ENCODE measurements around the gene ROCK1. TPM values are rescaled to one million over a fixed set of nuclear protein-coding genes. Genes with fewer than 3 reads are reported as not detected.
A peak's percentile ranks its signal among the peaks of the same experiment; 100 is the strongest.
"Not testable (repeated sequence)": the region's sequence is repeated elsewhere in the genome, so short reads cannot be mapped to it uniquely, and the experiment has no call there.

Gene ROCK1
- 10 to 100 TPM; 70.6 to 74.3 TPM for total RNA-seq

DNA sequence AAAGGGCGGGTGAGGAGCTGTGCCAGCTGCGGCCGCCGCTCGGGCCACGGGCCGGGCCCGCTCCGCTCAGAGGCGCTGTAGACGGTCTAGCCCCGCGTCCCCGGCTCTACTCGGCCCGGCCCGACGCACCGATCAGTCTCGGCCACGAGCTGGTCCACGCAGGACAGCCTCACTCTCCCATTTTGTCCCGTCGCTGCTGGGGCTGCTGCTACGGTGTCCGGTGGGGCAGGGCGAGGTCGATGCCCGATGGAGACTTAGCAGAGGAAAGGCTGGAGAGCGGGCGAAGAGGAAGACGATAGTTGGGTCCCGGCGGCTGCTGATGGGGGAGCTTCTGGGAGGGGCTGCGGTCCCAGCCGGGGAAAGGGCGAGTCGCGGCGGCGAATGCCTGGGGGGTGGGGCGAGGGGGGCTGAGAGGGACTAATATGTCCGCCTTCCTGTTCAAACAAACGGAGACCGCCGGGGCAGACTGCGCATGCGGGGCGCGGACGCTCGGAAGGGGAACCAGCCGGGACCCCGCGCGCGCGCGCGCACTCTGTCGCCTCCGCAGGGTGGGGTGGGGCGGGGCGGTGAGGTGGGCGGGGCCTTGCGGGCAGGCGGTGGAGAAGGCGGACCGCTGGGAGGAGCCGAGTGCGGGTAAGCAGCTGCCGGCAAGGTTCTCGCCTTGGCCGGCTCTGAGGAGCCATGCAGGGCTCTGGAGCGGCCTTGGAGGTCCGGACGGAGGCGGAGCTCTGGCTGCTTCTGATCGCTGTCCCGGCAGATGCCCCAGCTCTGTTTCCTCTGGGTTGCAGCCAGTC, at the start of gene ROCK1:
Gene ROCK1, minus strand, starts transcription at position 468 of the 794 bp plus-strand sequence. CDS start 903 bp downstream, outside the sequence.
- Mint-ChIP-seq H3K9me3 (no peaks in the 10 kb centered on the region), H3K27ac (peak within 1 kb of the TSS; percentile 96), H3K27me3 (peaks cover 4% of the 10 kb centered on the region), H3K4me1 (peaks cover 13% of the 10 kb centered on the region), H3K36me3 (peaks cover 6% of the 10 kb centered on the region), H3K4me3 (no peak within 1 kb of the TSS)
- peak; percentile 99 for DNase-seq
- ATAC-seq (ENCODE audit: low read depth) = peak; percentile 86
- POLR2A ChIA-PET = interaction anchor here (0.5 to 1.8 kb wide), 6 partner anchors 12 to 489 kb away, joined by 3 to 14 read pairs (median 4); partner anchors contain the start of gene ESCO1

- Mint-ChIP-seq H3K27me3 (no peaks in the 10 kb centered on the region), H3K4me1 (no peaks in the 10 kb centered on the region), H3K27ac (no peak overlapping the region), H3K36me3 (peaks cover 3% of the 10 kb centered on the region), H3K9me3 (peaks cover 12% of the 10 kb centered on the region), H3K4me3 (no peak overlapping the region)
- DNase-seq (no peak), ATAC-seq (ENCODE audit: low read depth) (no peak)
- POLR2A ChIA-PET = no interaction called here
These were observed 43.8 kb upstream of the ROCK1 start for GRCh38 chr18:21155443-21155842.

GRCh38 chr18:21146016-21146415, 34.4 kb upstream of the ROCK1 start:
- ATAC-seq (ENCODE audit: low read depth) (no peak), DNase-seq (no peak)
- Mint-ChIP-seq H3K9me3 (peaks cover 2% of the 10 kb centered on the region), H3K36me3 (no peaks in the 10 kb centered on the region), H3K4me1 (no peaks in the 10 kb centered on the region), H3K27ac (no peak overlapping the region), H3K27me3 (peaks cover 12% of the 10 kb centered on the region), H3K4me3 (no peak overlapping the region)
- POLR2A ChIA-PET = no interaction called here

DNA sequence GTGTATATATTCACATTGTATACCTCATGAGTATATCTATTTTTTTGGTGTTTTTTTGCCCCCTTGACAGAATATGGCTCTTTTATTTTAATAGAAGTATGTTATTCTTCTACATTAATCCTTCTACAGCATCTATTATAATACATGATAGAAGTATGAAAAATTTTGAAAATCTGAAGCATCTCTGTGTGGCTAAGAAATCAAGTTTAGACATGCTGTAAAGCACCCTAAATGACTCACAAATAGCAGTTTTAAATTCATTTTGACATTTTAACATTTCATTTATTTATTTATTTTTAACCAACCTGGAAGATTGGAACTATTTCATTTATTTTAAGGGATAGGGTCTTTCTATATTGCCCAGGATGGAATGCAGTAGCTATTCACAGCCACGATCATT, 33.8 kb upstream of the ROCK1 start:
- ATAC-seq (ENCODE audit: low read depth) (no peak), DNase-seq (no peak)
- H3K4me3 Mint-ChIP-seq = no peak overlapping the region
- no peaks in the 10 kb centered on the region for H3K36me3 Mint-ChIP-seq
- peaks cover 2% of the 10 kb centered on the region for H3K9me3 Mint-ChIP-seq
- H3K27me3 Mint-ChIP-seq = peaks cover 12% of the 10 kb centered on the region
- POLR2A ChIA-PET = no interaction called here
- H3K4me1 Mint-ChIP-seq = no peaks in the 10 kb centered on the region
- no peak overlapping the region for H3K27ac Mint-ChIP-seq

- Mint-ChIP-seq H3K4me1 (no peaks in the 10 kb centered on the region), H3K27me3 (peaks cover 13% of the 10 kb centered on the region), H3K9me3 (no peaks in the 10 kb centered on the region), H3K27ac (no peak overlapping the region), H3K4me3 (no peak overlapping the region), H3K36me3 (no peaks in the 10 kb centered on the region)
- ATAC-seq (ENCODE audit: low read depth) (no peak), DNase-seq (no peak)
- POLR2A ChIA-PET = no interaction called here
These were observed 30.2 kb upstream of the ROCK1 start for GRCh38 chr18:21141668-21142422.

GRCh38 chr18:21137719-21138488, 26.3 kb upstream of the ROCK1 start:
- H3K4me1 Mint-ChIP-seq; DNase-seq; ATAC-seq (ENCODE audit: low read depth); H3K9me3 Mint-ChIP-seq; H3K4me3 Mint-ChIP-seq; H3K27ac Mint-ChIP-seq; POLR2A ChIA-PET; H3K36me3 Mint-ChIP-seq: not testable (repeated sequence)
- H3K27me3 Mint-ChIP-seq = peaks cover 12% of the 10 kb centered on the region

- no peak for DNase-seq
- H3K27me3 Mint-ChIP-seq = peaks cover 4% of the 10 kb centered on the region
- no peak overlapping the region for H3K4me3 Mint-ChIP-seq
- H3K36me3 Mint-ChIP-seq = no peaks in the 10 kb centered on the region
- POLR2A ChIA-PET = no interaction called here
- H3K9me3 Mint-ChIP-seq = no peaks in the 10 kb centered on the region
- ATAC-seq (ENCODE audit: low read depth) = no peak
- H3K4me1 Mint-ChIP-seq = peaks cover 2% of the 10 kb centered on the region
- no peak overlapping the region for H3K27ac Mint-ChIP-seq
These were observed 23.3 kb upstream of the ROCK1 start for GRCh38 chr18:21134895-21135294.

DNA sequence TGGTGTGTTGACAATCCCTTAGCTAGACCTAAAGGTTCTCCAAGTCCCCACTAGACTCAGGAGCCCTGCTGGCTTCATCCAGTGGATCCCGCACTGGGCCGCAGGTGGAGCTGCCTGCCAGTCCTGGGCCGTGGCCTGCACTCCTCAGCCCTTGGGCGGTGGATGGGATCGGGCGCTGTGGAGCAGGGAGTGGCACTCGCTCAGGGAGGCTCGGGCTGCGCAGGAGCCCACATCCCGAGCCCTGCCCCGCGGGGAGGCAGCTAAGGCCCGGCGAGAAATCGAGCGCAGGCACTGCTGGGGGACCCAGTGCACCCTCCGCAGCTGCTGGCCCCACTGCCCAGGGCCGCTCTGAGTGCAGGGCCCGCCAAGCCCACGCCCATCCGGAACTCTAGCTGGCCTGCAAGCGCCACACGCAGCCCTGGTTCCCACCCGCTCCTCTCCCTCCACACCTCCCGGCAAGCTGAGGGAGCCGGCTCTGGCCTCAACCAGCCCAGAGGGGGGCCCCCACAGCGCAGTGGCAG, 20.8 kb upstream of the ROCK1 start:
- POLR2A ChIA-PET = interaction anchor here (0.6 kb wide), 1 partner anchor 263 kb away, joined by 4 read pairs; no protein-coding TSS in a partner anchor
- Mint-ChIP-seq H3K4me3 (no peak overlapping the region), H3K4me1 (peaks cover 2% of the 10 kb centered on the region), H3K9me3 (no peaks in the 10 kb centered on the region), H3K27me3 (peaks cover 2% of the 10 kb centered on the region), H3K36me3 (no peaks in the 10 kb centered on the region), H3K27ac (no peak overlapping the region)
- no peak for DNase-seq
- ATAC-seq (ENCODE audit: low read depth) = no peak

DNA sequence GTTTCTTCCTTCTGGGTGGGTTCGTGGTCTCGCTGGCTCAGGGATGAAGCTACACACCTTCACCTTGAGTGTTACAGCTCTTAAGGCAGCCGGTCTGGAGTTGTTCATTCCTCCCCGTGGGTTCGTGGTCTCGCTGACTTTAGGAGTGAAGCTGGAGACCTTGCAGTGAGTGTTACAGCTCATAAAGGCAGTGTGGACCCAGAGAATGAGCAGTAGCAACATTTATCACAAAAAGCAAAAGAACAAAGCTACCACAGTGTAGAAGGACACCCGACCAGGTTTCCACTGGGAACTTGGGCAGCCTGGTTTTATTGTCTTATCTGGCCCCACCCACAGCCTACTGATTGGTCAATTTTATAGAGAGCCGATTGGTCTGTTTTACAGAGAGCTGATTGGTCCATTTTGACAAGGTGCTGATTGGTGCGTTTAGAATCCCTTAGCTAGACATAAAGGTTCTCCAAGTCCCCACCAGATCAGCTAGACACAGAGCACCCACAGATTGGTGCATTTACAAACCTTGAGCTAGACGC, 20.1 kb upstream of the ROCK1 start:
- Mint-ChIP-seq H3K9me3 (no peaks in the 10 kb centered on the region), H3K36me3 (no peaks in the 10 kb centered on the region), H3K4me1 (peaks cover 2% of the 10 kb centered on the region), H3K27ac (no peak overlapping the region), H3K27me3 (peaks cover 2% of the 10 kb centered on the region), H3K4me3 (no peak overlapping the region)
- ATAC-seq (ENCODE audit: low read depth) = no peak
- POLR2A ChIA-PET = interaction anchor here (0.6 kb wide), 1 partner anchor 263 kb away, joined by 4 read pairs; no protein-coding TSS in a partner anchor
- DNase-seq = no peak

GRCh38 chr18:21129566-21130216, 18.1 kb upstream of the ROCK1 start:
- DNase-seq (no peak), ATAC-seq (ENCODE audit: low read depth) (no peak)
- H3K27ac Mint-ChIP-seq = no peak overlapping the region
- H3K27me3 Mint-ChIP-seq = no peaks in the 10 kb centered on the region
- H3K4me3 Mint-ChIP-seq = no peak overlapping the region
- no peaks in the 10 kb centered on the region for H3K4me1 Mint-ChIP-seq
- H3K36me3 Mint-ChIP-seq = no peaks in the 10 kb centered on the region
- H3K9me3 Mint-ChIP-seq = no peaks in the 10 kb centered on the region
- POLR2A ChIA-PET = no interaction called here

DNA sequence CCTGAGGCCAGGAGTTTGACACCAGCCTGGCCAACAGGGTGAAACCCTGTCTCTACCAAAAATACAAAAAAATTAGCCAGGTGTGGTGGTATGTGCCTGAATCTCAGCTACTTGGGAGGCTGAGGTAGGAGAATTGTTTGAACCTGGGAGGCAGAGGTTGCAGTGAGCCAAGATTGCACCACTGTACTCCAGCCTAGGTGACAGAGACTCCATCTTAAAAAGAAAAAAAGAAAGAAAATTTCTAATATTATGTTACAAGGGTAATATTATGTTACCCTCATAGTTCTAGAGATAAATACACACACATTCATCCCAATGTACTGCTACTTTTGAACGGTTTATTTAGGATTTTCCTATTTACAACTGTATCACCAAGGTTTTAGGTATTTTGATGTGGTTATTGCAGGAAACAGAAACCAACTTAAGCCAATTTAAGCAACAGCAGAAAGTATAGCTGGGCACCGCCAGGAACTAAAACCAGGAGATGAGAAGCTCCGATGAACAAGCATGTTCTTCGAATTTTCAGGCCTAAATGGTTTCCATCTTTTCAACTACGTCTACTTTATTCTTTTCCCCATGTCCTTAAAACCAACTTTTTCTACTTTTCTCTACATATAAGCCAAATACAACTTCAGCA, 11.8 kb upstream of the ROCK1 start:
- Mint-ChIP-seq H3K9me3 (no peaks in the 10 kb centered on the region), H3K27ac (peak overlapping the region; percentile 66), H3K4me1 (peaks cover 5% of the 10 kb centered on the region), H3K4me3 (peak overlapping the region; percentile 51), H3K27me3 (peaks cover 5% of the 10 kb centered on the region), H3K36me3 (no peaks in the 10 kb centered on the region)
- POLR2A ChIA-PET = interaction anchor here (1.2 to 2.3 kb wide), 2 partner anchors 12 to 477 kb away, joined by 3 to 14 read pairs; partner anchors contain the start of genes ESCO1 and ROCK1
- no peak for DNase-seq
- ATAC-seq (ENCODE audit: low read depth) = peak; percentile 47

GRCh38 chr18:21118806-21119205, 7.2 kb upstream of the ROCK1 start:
- peaks cover 4% of the 10 kb centered on the region for H3K4me1 Mint-ChIP-seq
- H3K27me3 Mint-ChIP-seq = peaks cover 12% of the 10 kb centered on the region
- no peak overlapping the region for H3K4me3 Mint-ChIP-seq
- no peak overlapping the region for H3K27ac Mint-ChIP-seq
- no peak for ATAC-seq (ENCODE audit: low read depth)
- POLR2A ChIA-PET = no interaction called here
- DNase-seq = no peak
- H3K9me3 Mint-ChIP-seq = no peaks in the 10 kb centered on the region
- no peaks in the 10 kb centered on the region for H3K36me3 Mint-ChIP-seq

Measured in activated naive CD8-positive, alpha-beta T cell treated with anti-CD3 and anti-CD28 coated beads, Interleukin-2, amount 10 ng/mL, durations not matched to agents 7 days and 5 days (primary cell).